IPS-20b (cell line): ENCODE results near the gene DPEP2.

Source experiments
- H3K27ac ChIP-seq: one replicate; pipeline ENCODE4 v1.5.1; 2013; ENCODE audit warnings: low read length
- H3K27me3 ChIP-seq: 2 replicates; pipeline ENCODE4 v1.6.1; 2013; ENCODE audit warnings: mild to moderate bottlenecking, low read length, inconsistent platforms; ENCODE audit not compliant: insufficient read depth
- H3K36me3 ChIP-seq: 2 replicates; pipeline ENCODE4 v1.6.1; 2013; ENCODE audit warnings: low read depth, mild to moderate bottlenecking, inconsistent platforms, low read length, moderate library complexity; ENCODE audit not compliant: insufficient read depth
- H3K4me1 ChIP-seq: 2 replicates; pipeline ENCODE4 v1.6.1; 2013; ENCODE audit warnings: mild to moderate bottlenecking, control low read depth, inconsistent platforms, low read length, moderate library complexity; ENCODE audit not compliant: insufficient read depth
- H3K4me3 ChIP-seq: 2 replicates; pipeline ENCODE4 v1.5.1; 2013; ENCODE audit warnings: mild to moderate bottlenecking, low read length, inconsistent platforms
- H3K9ac ChIP-seq: 2 replicates; pipeline ENCODE4 v1.6.1; 2013; ENCODE audit warnings: low read depth, mild to moderate bottlenecking, inconsistent platforms, low read length, moderate library complexity
- H3K9me3 ChIP-seq: 2 replicates; pipeline ENCODE4 v1.6.1; 2013; ENCODE audit warnings: mild to moderate bottlenecking, low read depth, low read length, inconsistent platforms; ENCODE audit not compliant: insufficient read depth

The DPEP2 gene

GRCh38 chr16:67946128-67946569 lies 53.1 kb downstream of the DPEP2 start:
- no peaks in the 10 kb centered on the region for H3K27me3 ChIP-seq
- H3K27ac ChIP-seq = no peak overlapping the region
- H3K4me3 ChIP-seq = no peak overlapping the region
- no peaks in the 10 kb centered on the region for H3K4me1 ChIP-seq
- no peak overlapping the region for H3K9ac ChIP-seq
- H3K36me3 ChIP-seq = peaks cover 56% of the 10 kb centered on the region
- no peaks in the 10 kb centered on the region for H3K9me3 ChIP-seq

- H3K27ac ChIP-seq = no peak overlapping the region
- H3K36me3 ChIP-seq = peaks cover 49% of the 10 kb centered on the region
- H3K4me3 ChIP-seq = no peak overlapping the region
- no peak overlapping the region for H3K9ac ChIP-seq
- no peaks in the 10 kb centered on the region for H3K9me3 ChIP-seq
- H3K27me3 ChIP-seq = no peaks in the 10 kb centered on the region
- H3K4me1 ChIP-seq = no peaks in the 10 kb centered on the region
These were observed 53.8 kb downstream of the DPEP2 start for GRCh38 chr16:67945392-67945933.

GRCh38 chr16:67944690-67945391 lies 54.4 kb downstream of the DPEP2 start:
- H3K36me3 ChIP-seq = peaks cover 44% of the 10 kb centered on the region
- H3K4me3 ChIP-seq = no peak overlapping the region
- H3K9ac ChIP-seq = no peak overlapping the region
- no peaks in the 10 kb centered on the region for H3K27me3 ChIP-seq
- H3K9me3 ChIP-seq = no peaks in the 10 kb centered on the region
- no peak overlapping the region for H3K27ac ChIP-seq
- H3K4me1 ChIP-seq = no peaks in the 10 kb centered on the region

- H3K36me3 ChIP-seq = peaks cover 41% of the 10 kb centered on the region
- no peaks in the 10 kb centered on the region for H3K4me1 ChIP-seq
- H3K27me3 ChIP-seq = no peaks in the 10 kb centered on the region
- no peak within 1 kb of the TSS for H3K4me3 ChIP-seq
- no peak within 1 kb of the TSS for H3K9ac ChIP-seq
- no peak within 1 kb of the TSS for H3K27ac ChIP-seq
- H3K9me3 ChIP-seq = no peaks in the 10 kb centered on the region
These were observed 55.4 kb downstream of the DPEP2 start, which contains the start of gene LCAT for GRCh38 chr16:67943619-67944504. Gene LCAT, minus strand, starts transcription at chr16:67944120. Its CDS starts 19 bp downstream, at chr16:67944101.

GRCh38 chr16:67943256-67943618 lies 56.0 kb downstream of the DPEP2 start:
- peaks cover 39% of the 10 kb centered on the region for H3K36me3 ChIP-seq
- no peaks in the 10 kb centered on the region for H3K4me1 ChIP-seq
- H3K27ac ChIP-seq = no peak overlapping the region
- no peaks in the 10 kb centered on the region for H3K9me3 ChIP-seq
- H3K9ac ChIP-seq = no peak overlapping the region
- H3K4me3 ChIP-seq = no peak overlapping the region
- H3K27me3 ChIP-seq = no peaks in the 10 kb centered on the region

GRCh38 chr16:67942510-67943255 lies 56.6 kb downstream of the DPEP2 start:
- peaks cover 33% of the 10 kb centered on the region for H3K36me3 ChIP-seq
- H3K27me3 ChIP-seq = no peaks in the 10 kb centered on the region
- no peaks in the 10 kb centered on the region for H3K9me3 ChIP-seq
- H3K27ac ChIP-seq = no peak overlapping the region
- H3K9ac ChIP-seq = no peak overlapping the region
- H3K4me3 ChIP-seq = no peak overlapping the region
- no peaks in the 10 kb centered on the region for H3K4me1 ChIP-seq

GRCh38 chr16:67942200-67942509 lies 57.1 kb downstream of the DPEP2 start:
- H3K27me3 ChIP-seq = no peaks in the 10 kb centered on the region
- H3K4me1 ChIP-seq = 0 out of 2 replicates have a peak, but pooled peaks cover under 1% of the 10 kb centered on the region
- no peak overlapping the region for H3K4me3 ChIP-seq
- H3K27ac ChIP-seq = no peak overlapping the region
- H3K9ac ChIP-seq = no peak overlapping the region
- no peaks in the 10 kb centered on the region for H3K9me3 ChIP-seq
- H3K36me3 ChIP-seq = peaks cover 29% of the 10 kb centered on the region

GRCh38 chr16:67941469-67942199 lies 57.6 kb downstream of the DPEP2 start:
- Histone ChIP-seq H3K9ac (no peak overlapping the region), H3K4me3 (no peak overlapping the region), H3K27ac (no peak overlapping the region), H3K36me3 (peaks cover 24% of the 10 kb centered on the region), H3K9me3 (no peaks in the 10 kb centered on the region), H3K27me3 (no peaks in the 10 kb centered on the region), H3K4me1 (0 out of 2 replicates have a peak, but pooled peaks cover 3% of the 10 kb centered on the region)

GRCh38 chr16:67940446-67941089 lies 58.7 kb downstream of the DPEP2 start:
- H3K36me3 ChIP-seq = peaks cover 14% of the 10 kb centered on the region
- no peaks in the 10 kb centered on the region for H3K9me3 ChIP-seq
- H3K4me3 ChIP-seq = no peak overlapping the region
- no peaks in the 10 kb centered on the region for H3K27me3 ChIP-seq
- 0 out of 2 replicates have a peak, but pooled peaks cover 3% of the 10 kb centered on the region for H3K4me1 ChIP-seq
- no peak overlapping the region for H3K27ac ChIP-seq
- no peak overlapping the region for H3K9ac ChIP-seq

GRCh38 chr16:67939507-67940445 lies 59.5 kb downstream of the DPEP2 start:
- H3K36me3 ChIP-seq = peaks cover 6% of the 10 kb centered on the region
- no peak overlapping the region for H3K9ac ChIP-seq
- H3K4me1 ChIP-seq = 0 out of 2 replicates have a peak, but pooled peaks cover 3% of the 10 kb centered on the region
- no peaks in the 10 kb centered on the region for H3K9me3 ChIP-seq
- no peak overlapping the region for H3K4me3 ChIP-seq
- no peaks in the 10 kb centered on the region for H3K27me3 ChIP-seq
- no peak overlapping the region for H3K27ac ChIP-seq
